ENCODE results near the gene ZNF576. TPM values are rescaled to one million over a fixed set of nuclear protein-coding genes. Genes with fewer than 3 reads are reported as not detected.

The ZNF576 gene, protein sequence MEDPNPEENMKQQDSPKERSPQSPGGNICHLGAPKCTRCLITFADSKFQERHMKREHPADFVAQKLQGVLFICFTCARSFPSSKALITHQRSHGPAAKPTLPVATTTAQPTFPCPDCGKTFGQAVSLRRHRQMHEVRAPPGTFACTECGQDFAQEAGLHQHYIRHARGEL
- 12.5 to 21.0 TPM (median 19.4 TPM) in 5 replicates for total RNA-seq (2022; extraction: Qiagen RNA extraction; ENCODE audit: low read depth)

DNA sequence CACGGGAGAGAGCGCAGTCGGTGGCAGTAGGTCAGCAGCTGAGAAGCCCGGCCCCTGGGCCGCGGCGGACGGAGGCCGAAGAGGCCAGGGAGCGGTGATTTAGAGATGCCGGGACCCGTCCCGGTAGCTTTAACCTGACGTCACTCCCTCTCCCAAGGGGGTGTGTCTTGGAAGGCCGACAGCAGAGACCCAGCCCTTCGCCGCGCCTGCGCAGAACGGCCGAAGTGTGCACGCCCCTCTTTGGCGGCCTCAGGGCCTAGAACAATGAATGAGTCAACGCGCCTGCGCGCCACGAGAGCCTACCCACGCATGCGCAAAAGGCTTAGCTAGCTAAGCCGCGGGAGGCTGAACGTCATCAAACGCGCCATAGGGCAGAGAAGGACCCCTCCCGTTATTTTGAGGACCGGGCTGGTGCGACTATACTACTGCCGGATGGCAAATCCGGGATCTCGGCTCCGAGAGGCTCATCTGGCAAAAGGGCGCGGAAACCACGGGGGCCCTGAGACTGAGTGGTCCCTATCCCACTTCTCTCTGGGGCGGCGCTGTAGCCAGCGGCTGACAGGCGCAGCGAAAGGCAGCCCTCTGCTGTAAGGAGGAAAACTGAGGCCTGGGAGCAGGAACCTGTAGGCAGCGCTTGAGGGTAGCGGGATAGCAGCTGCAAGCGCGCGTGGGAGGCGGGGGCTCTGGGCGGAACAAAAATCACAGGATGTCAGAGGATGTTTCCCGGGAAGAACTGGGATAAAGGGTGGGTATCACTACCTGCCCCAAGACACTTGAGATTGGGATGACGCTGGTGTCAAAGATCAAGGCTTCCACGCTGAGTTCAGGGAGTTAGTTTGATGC is at the start of gene ZNF576, which contains the start of gene IRGQ:
ZNF576 (plus strand) TSS at position 597 of the 843 bp plus-strand sequence. CDS start 514 bp downstream, outside the sequence.
IRGQ (minus strand) TSS at position 136 of the 843 bp plus-strand sequence. CDS start 796 bp downstream, outside the sequence.

DNA sequence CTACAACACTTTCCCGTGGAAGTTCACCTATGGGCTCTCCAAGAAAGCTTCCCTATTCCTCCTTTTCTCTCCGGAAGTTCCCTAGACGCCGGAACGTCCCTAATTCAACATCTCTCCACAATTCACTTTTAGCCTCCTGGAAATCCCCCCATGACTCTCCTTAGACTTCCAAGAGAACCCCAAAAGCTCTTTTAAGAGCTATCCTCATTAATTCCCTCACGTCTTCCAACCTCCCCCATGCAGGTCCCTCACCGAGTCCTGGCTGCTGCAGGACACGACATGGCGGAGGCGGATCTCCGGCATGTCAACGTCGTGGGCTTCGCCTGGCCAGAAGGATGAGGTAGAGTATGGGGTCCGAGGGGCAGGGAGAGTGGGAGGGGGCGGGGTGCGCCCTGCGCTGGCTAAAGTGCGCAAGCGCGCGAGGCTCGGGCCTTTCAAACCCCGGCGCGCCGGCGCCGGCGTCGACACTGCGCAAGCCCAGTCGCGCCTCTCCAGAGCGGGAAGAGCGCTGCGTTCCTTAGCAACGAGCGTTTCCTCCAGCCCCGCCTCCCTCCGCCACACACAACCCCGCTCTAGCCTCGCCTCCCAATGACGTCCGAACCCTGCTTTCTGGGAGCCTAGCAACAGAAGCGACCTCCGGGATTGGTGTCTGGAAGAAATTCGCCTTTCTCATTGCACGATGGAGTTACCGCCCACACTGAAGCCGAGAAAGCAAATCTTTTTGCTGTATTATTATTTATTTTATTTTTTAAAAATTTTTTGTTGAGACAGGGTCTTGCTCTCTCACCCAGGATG is 21.0 kb upstream of the ZNF576 start, which contains the start of the genes PINLYP and XRCC1:
PINLYP (plus strand) TSS at position 646 of the 795 bp plus-strand sequence. CDS start 1,391 bp downstream, outside the sequence.
XRCC1 (minus strand) TSS at position 372 of the 795 bp plus-strand sequence; CDS start at position 303, 69 bp downstream.

DNA sequence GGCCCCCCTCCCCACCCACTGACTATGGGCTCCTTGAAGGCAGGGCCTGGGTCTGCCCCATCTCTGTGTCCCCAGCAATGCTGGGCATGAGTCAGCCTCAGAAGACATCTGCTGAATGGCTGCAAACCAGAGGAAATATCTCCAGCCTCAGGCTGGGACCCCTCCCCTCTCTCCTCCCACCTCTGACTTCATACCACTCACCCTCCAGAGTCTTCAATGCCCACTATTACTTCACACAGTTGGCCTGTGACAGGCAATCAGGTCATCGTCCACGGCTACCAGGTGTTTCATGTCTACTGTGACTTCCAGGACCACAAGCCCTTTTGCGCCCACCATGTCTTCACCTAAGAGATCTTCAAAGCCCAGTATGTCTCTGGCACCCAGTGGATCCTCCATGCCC is 15.4 kb downstream of the ZNF576 start, which contains the start of gene SRRM5:
SRRM5 (plus strand) TSS at position 301 of the 400 bp plus-strand sequence; CDS start at position 335, 34 bp downstream.

DNA sequence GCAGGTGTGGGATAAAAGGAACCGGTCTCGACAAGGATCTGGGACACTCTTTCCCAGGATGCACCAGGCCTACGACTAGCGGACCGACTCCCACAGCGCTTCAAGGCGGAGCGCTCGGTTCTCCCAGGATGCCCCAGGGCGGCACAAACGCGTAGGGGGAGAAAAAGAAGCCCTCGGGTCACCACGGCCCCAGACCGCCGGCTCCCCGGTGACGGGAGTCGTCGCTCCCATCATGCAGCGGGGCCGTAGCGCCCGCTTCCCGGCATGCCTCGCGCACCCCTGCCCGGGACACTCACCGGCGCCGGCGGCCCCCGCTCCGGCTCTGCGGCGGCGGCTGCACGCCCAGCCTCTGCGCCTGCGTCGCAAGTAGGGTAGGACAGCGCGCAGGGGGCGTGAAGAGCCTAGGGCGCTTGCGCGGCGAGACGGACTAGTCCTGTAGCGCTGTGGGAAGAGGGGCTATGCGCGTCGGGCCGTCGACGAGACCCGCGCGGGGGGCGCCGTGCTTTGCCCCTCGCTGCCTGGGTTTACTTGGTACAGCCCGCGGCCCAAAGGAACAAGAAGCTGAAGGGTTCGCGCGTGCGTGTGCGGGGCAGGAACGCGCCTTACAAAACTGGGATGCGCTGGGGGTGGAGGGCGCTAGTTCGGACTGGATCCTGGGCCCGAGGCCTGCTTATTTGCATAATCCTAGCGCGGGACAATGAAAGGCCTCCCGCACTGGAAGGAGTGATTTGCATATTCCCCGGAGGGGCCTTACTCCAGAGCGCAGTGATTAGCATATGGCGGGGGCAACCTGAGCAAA is 23.1 kb downstream of the ZNF576 start, which contains the start of gene ZNF428:
ZNF428 (minus strand) TSS at position 368 of the 799 bp plus-strand sequence. CDS start 5,325 bp downstream, outside the sequence.

DNA sequence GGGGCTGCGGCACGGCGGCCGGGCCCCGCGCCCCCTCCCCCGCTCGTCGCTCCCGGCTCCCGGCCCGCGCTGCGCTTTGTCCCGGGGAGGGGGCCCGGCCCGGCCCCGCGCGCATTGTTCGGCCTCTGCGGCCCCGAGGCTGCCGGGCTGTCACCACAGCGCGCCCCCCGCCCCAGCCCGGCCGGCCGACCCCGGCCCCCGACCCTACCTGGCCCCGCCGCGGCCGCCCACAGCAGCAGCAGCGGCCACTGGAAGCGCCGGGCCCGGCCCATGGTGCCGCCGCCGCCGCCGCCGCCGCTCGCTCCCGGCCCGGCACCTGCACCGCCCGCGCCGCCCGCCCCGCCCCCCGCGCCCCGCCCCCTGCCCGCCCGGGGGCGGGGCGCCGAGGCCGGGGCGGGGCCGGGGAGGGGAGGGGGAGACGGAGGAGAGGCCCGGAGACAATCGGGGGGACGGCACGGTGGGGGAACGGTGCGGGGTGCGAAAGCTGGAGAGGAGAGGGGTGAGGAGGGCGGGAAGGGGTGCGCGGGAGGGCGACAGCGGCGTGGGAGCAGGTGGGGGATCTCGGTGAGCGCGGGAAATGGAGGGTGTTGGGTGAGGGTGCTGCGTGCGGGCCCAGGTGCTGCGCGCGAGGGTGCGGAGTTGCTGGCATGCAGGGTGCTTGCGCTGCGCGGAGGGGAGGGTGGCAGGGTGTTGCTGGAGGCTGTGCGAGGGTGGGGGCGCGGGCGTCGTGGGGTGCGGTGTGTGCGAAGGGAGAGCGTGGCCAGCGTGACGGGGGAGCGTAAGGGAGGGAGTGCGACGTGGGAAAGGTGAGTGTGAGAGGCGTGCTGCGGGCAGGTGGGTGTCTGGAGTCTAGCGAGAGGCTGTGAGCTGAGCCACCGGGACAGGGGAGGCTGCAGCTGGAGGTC is 43.4 kb downstream of the ZNF576 start, which contains the start of gene CADM4:
CADM4 (minus strand) TSS at position 332 of the 905 bp plus-strand sequence; CDS start at position 272, 60 bp downstream.

Other genes with a start within 250 kb of the ZNF576 start
- 0.08 to 0.20 TPM (median 0.13 TPM) in 5 replicates for gene CD177, start 242.9 kb upstream of the ZNF576 start, total RNA-seq (2022; extraction: Qiagen RNA extraction; ENCODE audit: low read depth)
- gene TEX101, start 181.7 kb upstream of the ZNF576 start, total RNA-seq (2022; extraction: Qiagen RNA extraction; ENCODE audit: low read depth): not detected in 5 replicates
- 0.24 to 0.58 TPM (median 0.42 TPM) in 5 replicates for gene LYPD3, start 131.0 kb upstream of the ZNF576 start, total RNA-seq (2022; extraction: Qiagen RNA extraction; ENCODE audit: low read depth)
- 8.3 to 11.9 TPM (median 11.1 TPM) in 5 replicates for gene PHLDB3, start 91.8 kb upstream of the ZNF576 start, total RNA-seq (2022; extraction: Qiagen RNA extraction; ENCODE audit: low read depth)
- gene ETHE1, start 69.4 kb upstream of the ZNF576 start, total RNA-seq (2022; extraction: Qiagen RNA extraction; ENCODE audit: low read depth): 39.1 to 54.4 TPM (median 49.1 TPM) in 5 replicates
- 1.0 to 3.4 TPM (median 2.4 TPM) in 5 replicates for gene ZNF575, start 63.4 kb upstream of the ZNF576 start, total RNA-seq (2022; extraction: Qiagen RNA extraction; ENCODE audit: low read depth)
- gene XRCC1, start 21.1 kb upstream of the ZNF576 start, total RNA-seq (2022; extraction: Qiagen RNA extraction; ENCODE audit: low read depth): 27.1 to 32.0 TPM (median 28.8 TPM) in 5 replicates
- gene PINLYP, start 20.8 kb upstream of the ZNF576 start, total RNA-seq (2022; extraction: Qiagen RNA extraction; ENCODE audit: low read depth): 0.18 to 0.40 TPM (median 0.32 TPM) in 4 of 5 replicates, not detected in the other
- 5.0 to 7.1 TPM (median 5.2 TPM) in 5 replicates for gene IRGQ, start 461 bp upstream of the ZNF576 start, total RNA-seq (2022; extraction: Qiagen RNA extraction; ENCODE audit: low read depth)
- 0.93 to 1.4 TPM (median 0.98 TPM) in 5 replicates for gene SRRM5, start 15.5 kb downstream of the ZNF576 start, total RNA-seq (2022; extraction: Qiagen RNA extraction; ENCODE audit: low read depth)
- gene ZNF428, start 23.0 kb downstream of the ZNF576 start, total RNA-seq (2022; extraction: Qiagen RNA extraction; ENCODE audit: low read depth): 36.6 to 68.4 TPM (median 61.1 TPM) in 5 replicates
- 5.0 to 10.7 TPM (median 9.0 TPM) in 5 replicates for gene CADM4, start 43.3 kb downstream of the ZNF576 start, total RNA-seq (2022; extraction: Qiagen RNA extraction; ENCODE audit: low read depth)
- gene PLAUR, start 73.6 kb downstream of the ZNF576 start, total RNA-seq (2022; extraction: Qiagen RNA extraction; ENCODE audit: low read depth): 62.1 to 88.0 TPM (median 78.0 TPM) in 5 replicates
- gene IRGC, start 119.5 kb downstream of the ZNF576 start, total RNA-seq (2022; extraction: Qiagen RNA extraction; ENCODE audit: low read depth): not detected in 5 replicates
- 47.2 to 77.9 TPM (median 65.8 TPM) in 5 replicates for gene SMG9, start 158.4 kb downstream of the ZNF576 start, total RNA-seq (2022; extraction: Qiagen RNA extraction; ENCODE audit: low read depth)
- gene KCNN4, start 184.4 kb downstream of the ZNF576 start, total RNA-seq (2022; extraction: Qiagen RNA extraction; ENCODE audit: low read depth): 37.9 to 63.2 TPM (median 55.9 TPM) in 5 replicates
- gene LYPD5, start 205.9 kb downstream of the ZNF576 start, total RNA-seq (2022; extraction: Qiagen RNA extraction; ENCODE audit: low read depth): 0.09 to 0.50 TPM (median 0.38 TPM) in 5 replicates
- gene ZNF283, start 230.7 kb downstream of the ZNF576 start, total RNA-seq (2022; extraction: Qiagen RNA extraction; ENCODE audit: low read depth): 3.9 to 5.1 TPM (median 5.0 TPM) in 5 replicates

Data from A549 treated with ZK216348 at 1 μM for 4 hours (cell line).